Measurements from ENCODE around the gene DACH1.
A peak's percentile ranks its signal among the peaks of the same experiment; 100 is the strongest.

The DACH1 gene

DNA sequence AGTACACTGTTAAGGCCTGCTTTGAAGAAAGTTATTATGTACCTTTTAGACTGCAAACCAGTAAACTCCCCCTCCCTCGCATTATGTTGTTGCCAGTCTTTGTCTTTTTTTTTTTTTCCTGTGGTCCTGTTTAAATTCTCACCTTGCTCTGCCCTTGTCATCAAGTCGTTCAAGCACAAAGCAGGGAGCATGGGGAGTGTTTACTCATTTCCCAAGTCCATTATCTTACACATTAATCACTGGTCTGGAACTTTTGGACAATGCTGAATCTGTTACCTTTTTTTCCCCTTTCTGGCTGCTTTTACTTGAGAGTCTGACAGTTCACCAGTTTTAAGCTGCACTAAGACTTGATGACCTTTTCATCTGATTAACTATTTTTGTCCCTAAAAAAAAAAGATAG lies 108.2 kb downstream of the DACH1 start:
- TF ChIP-seq, protein P1, sequence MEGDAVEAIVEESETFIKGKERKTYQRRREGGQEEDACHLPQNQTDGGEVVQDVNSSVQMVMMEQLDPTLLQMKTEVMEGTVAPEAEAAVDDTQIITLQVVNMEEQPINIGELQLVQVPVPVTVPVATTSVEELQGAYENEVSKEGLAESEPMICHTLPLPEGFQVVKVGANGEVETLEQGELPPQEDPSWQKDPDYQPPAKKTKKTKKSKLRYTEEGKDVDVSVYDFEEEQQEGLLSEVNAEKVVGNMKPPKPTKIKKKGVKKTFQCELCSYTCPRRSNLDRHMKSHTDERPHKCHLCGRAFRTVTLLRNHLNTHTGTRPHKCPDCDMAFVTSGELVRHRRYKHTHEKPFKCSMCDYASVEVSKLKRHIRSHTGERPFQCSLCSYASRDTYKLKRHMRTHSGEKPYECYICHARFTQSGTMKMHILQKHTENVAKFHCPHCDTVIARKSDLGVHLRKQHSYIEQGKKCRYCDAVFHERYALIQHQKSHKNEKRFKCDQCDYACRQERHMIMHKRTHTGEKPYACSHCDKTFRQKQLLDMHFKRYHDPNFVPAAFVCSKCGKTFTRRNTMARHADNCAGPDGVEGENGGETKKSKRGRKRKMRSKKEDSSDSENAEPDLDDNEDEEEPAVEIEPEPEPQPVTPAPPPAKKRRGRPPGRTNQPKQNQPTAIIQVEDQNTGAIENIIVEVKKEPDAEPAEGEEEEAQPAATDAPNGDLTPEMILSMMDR (IDR thresholded peaks at IDR 0.05; ENCODE audit: low read depth, low read length): no peak
- Histone ChIP-seq H3K27me3 (no peaks in the 10 kb centered on the region), H3K4me3 (ENCODE audit: low read depth, low read length) (no peak overlapping the region), H3K4me1 (peaks cover 10% of the 10 kb centered on the region), H3K9me3 (no peaks in the 10 kb centered on the region), H3K36me3 (no peaks in the 10 kb centered on the region)
- DNase-seq: peak; percentile 44

DNA sequence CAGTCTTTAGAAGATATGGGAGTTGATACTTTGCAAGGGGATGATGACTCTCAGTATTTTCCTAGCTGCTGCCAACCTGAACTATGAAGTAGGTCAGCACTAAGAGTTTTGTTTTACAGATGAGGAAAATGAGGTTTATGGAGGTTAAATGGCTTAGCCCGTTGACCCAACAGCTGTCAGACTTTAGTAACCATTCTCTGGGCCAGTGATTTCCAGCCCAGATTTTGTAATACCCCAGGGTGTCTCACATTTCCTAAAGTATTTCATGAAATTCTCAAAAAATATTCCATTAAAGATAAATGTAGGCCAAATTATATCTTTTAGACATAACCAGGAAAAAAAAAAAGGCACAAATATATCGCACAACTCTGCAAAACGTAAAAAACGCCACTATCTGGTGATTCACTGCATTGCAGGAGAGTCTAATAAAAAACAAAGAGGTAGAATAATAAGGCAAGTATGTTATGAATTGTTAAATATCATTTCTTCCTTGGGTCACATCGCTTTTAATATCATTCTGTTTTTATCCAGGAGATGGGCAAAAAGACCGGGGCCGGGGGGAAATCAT lies 112.5 kb downstream of the DACH1 start:
- Histone ChIP-seq H3K36me3 (no peaks in the 10 kb centered on the region), H3K9me3 (no peaks in the 10 kb centered on the region), H3K4me3 (ENCODE audit: low read depth, low read length) (no peak overlapping the region), H3K4me1 (peaks cover 21% of the 10 kb centered on the region), H3K27me3 (no peaks in the 10 kb centered on the region)
- TF ChIP-seq, protein P1 (IDR thresholded peaks at IDR 0.05; ENCODE audit: low read depth, low read length): peak; percentile 42
- DNase-seq: no peak

DNA sequence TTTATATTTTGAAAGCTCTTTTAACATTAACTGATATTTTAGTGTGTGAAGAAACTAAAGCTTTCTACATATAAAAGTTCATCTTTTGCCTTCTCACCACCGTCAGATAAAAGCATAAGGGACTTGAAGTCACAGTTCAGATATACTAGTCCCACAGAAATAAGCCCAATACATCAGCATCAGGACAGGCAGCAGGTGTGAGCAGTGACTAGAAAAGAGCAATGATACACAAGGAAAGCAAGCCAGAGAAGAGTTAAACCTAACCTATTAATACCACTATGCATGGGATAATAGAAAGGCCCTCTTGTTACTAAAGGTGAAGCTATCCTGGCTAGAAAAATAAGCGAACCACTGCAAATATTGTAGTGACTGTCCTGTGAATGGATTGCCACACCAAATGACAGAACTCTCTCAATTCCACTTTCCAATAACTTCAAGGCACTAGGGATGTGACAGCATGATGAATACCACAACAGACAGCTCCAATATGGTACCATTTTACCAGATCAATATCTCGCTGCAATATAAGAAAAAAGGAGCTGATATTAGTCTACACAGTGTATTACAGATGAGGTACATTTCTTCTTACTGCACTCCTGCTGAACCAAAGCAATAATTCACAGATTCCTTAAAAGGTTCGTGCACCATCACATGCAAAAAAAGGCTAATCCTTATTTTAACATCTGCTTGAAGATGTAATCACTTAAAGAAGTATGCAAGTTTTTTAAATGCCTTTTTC lies 114.1 kb downstream of the DACH1 start:
- Histone ChIP-seq H3K4me3 (ENCODE audit: low read depth, low read length) (no peak overlapping the region), H3K4me1 (peaks cover 11% of the 10 kb centered on the region), H3K36me3 (no peaks in the 10 kb centered on the region), H3K27me3 (no peaks in the 10 kb centered on the region), H3K9me3 (no peaks in the 10 kb centered on the region)
- DNase-seq: no peak
- TF ChIP-seq, protein P1 (IDR thresholded peaks at IDR 0.05; ENCODE audit: low read depth, low read length): no peak

DNA sequence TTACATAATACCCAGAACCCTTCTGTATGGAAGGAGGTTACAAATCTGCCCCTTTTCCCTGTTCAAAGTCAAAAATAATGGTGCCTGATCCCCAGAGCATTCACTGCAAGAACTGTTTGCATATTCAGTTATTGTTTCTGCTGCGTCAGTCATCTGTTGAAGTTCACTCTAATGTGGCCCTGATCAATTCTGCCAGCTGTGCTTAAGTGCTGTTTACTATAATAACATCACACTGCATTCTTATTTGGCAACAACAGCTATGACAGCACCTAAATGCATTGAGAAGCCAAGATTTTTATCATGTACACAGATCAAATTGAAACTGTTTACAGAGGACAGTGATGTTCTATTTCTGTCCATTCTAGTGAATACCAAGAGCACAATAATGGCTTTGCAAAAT lies 115.9 kb downstream of the DACH1 start:
- no peaks in the 10 kb centered on the region for H3K36me3 ChIP-seq
- DNase-seq: peak; percentile 22
- H3K27me3 ChIP-seq: no peaks in the 10 kb centered on the region
- TF ChIP-seq, protein P1 (IDR thresholded peaks at IDR 0.05; ENCODE audit: low read depth, low read length): no peak
- H3K4me1 ChIP-seq: peaks cover 11% of the 10 kb centered on the region
- no peak overlapping the region for H3K4me3 ChIP-seq (ENCODE audit: low read depth, low read length)
- H3K9me3 ChIP-seq: no peaks in the 10 kb centered on the region

DNA sequence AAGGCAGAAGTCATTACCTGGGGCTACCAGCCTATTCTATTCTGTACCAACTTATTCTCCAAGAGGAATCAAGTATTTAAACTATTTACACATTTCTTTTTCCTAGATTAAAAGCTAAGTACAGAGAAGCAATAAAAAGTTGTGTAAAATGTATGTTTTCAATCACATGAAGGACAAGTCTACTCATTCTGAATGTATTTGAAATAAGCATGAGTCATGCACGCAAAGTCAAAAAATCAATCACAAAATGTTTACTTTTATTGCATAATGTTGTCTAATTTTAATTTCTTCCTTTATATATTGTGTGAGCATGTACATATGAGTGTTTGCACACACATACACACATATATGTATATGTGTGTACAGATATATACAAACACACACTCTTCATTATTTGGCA lies 136.7 kb downstream of the DACH1 start:
- H3K4me1 ChIP-seq: peaks cover 12% of the 10 kb centered on the region
- no peaks in the 10 kb centered on the region for H3K9me3 ChIP-seq
- H3K4me3 ChIP-seq (ENCODE audit: low read depth, low read length): no peak overlapping the region
- H3K36me3 ChIP-seq: no peaks in the 10 kb centered on the region
- H3K27me3 ChIP-seq: no peaks in the 10 kb centered on the region
- DNase-seq: no peak
- TF ChIP-seq, protein P1 (IDR thresholded peaks at IDR 0.05; ENCODE audit: low read depth, low read length): no peak

DNA sequence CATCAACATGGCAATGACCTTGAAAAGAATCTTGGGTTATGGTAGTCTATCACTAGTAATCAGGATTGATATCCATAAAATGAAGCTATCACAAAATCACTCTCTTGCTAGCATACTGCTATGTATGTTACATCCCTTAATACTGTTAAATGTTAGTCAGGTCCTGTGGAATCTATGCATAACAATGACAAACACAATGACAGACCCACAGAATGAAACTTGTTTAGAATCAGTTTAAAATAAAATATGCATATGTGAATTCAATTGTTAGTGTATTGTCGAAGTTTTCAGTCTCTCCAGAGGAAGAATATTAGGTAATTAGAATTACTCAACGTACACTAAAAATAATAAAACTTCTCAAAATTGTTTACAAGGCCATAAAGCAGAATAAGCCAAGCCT lies 137.6 kb downstream of the DACH1 start:
- no peak overlapping the region for H3K4me3 ChIP-seq (ENCODE audit: low read depth, low read length)
- H3K36me3 ChIP-seq: no peaks in the 10 kb centered on the region
- no peak for DNase-seq
- TF ChIP-seq, protein P1 (IDR thresholded peaks at IDR 0.05; ENCODE audit: low read depth, low read length): no peak
- no peaks in the 10 kb centered on the region for H3K9me3 ChIP-seq
- H3K4me1 ChIP-seq: peaks cover 12% of the 10 kb centered on the region
- H3K27me3 ChIP-seq: no peaks in the 10 kb centered on the region
